ENCODE data around the gene ZNF493. TPM values are rescaled to one million over a fixed set of nuclear protein-coding genes. Genes with fewer than 3 reads are reported as not detected.

ZNF493 gene
- total RNA-seq, 1 donor from 2014 or later, result 17.3 TPM

DNA sequence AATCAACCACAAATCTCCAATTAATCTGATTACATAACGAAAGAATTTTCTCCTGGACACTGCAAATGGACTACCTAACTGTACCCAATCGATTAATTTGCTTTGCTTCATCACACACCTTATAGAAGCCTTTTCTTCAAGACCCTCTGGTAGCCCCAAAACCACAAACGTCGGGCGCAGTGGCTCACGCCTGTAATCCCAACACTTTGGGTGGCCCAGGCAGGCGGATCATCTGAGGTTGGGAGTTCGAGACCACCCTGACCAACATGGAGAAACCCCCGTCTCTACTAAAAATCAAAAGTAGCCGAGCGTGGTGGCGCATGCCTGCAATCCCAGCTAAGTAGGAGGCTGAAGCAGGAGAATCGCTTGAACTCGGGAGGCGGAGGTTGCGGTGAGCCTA is 65.6 kb downstream of the ZNF493 start:
- intact Hi-C loops (cut with micrococcal nuclease), result no loop called here

DNA sequence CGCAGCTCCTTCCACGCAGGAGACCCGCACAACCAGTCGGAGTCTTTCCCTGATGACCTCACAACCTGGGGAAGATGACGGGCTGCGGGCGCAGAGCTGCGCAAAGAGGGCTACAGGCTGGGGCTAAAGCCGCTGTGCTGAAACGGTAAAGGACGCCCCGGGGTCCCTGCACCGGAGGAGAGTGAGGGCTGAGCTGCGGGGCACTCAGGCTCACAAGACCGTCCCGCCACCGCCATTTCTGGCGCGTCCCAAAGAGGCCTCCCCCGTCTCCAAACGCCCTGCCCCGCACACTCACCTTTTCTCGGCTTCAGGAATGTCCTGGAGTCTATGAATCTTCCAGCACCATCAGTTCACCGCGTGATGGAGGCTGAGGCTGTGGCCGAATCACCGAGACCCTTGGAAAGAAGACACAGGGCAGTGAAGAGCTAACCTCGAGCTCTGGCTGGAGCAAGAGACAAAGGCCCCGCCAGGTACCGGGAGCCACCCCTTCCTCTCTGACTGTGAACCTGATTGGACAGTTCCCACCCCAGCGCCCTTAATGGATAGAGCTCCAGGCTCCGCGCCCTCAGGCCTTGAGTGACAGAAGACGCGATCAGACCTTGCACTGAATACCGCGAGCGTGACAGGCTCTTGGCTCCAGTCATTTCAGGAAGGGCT is 66.6 kb downstream of the ZNF493 start:
- intact Hi-C loops (cut with micrococcal nuclease), result no loop called here

DNA sequence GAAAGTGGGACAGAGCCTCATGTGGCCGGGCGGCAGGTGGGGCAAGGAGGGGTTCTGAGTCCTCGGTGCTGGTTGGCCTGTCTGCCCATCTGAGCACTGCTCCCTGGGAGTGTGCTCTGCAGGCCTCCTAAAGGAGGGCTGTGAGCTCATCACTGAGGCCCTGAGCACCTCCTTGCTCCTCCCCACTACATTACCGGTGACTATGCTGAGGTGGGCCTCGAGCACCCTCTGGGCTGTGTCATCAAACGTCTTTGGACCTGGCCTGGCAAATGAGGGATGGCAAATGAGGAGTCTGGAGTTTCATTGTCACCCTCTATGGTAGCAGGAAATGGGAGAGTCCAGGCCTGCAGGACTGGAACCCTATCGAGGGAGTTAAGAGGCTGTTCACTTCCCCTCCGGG is 69.7 kb downstream of the ZNF493 start:
- intact Hi-C loops (cut with micrococcal nuclease), result no loop called here

DNA sequence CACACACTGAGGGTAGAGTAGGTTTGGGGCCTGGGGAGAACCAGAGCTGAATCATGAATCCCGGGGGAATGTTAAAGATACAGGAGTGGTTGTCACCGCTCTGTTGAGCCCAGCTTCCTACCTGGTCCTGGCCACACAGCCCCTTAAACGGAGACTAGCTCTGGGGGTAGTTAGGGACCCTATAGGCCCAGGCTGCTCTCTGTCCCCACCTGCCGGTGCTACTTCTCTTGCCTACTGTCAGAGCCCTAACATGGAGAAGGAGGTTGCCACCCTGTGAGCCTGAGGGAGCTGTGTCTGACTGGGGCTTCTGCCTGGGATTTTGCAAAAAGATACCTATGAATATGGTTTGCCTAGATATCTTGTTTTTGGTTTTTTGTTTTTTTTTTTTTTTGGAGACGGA is 71.9 kb downstream of the ZNF493 start:
- intact Hi-C loops (cut with micrococcal nuclease), result no loop called here

DNA sequence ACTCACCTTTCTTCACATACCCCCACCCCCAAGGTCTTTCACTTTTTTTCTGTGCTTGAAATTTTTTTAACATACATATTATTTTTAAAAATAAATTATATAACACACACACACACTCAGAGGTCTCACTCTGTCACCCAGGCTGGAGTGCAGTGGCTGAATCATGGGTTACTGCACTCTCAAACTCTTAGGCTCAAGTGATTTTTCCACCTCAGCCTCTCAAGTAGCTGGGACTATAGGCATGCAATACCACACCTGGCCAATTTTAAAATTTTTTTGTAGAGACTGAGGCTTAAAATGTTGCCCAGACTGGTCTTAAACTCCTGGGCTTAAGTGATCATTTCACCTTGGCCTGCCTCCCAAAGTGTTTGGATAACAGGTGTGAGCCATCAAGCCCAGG is 75.6 kb downstream of the ZNF493 start:
- intact Hi-C loops (cut with micrococcal nuclease), result no loop called here

DNA sequence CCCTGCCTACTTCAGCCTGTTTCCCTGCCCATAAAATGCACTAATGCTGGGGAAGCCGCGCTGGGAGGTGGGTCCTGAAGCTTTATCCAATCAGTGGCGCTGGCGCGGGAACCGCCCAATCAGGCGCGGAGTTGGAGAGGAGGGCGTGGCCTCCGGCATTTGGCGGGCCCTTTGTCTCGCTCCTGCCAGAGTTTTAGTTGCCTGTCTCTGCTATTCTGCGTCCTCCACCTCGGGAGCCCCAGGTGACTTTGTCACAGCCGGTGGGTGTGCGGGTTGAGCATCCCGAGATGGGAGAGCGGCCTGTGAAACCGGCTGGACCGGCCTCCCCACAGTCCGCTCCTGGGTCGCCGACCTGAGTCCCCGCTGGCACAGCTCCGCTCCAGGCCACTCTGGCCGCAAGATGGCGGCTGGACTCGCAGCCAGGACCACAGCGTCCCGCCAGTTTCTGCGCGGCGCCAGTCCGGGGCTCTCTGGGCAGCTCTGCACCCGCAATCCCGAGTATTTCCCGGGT is 77.8 kb downstream of the ZNF493 start:
- intact Hi-C loops (cut with micrococcal nuclease), result no loop called here

Other genes starting within 250 kb of the ZNF493 start
- 15.3 and 16.7 TPM in 2 replicates for gene ZNF708, start 67.7 kb upstream of the ZNF493 start, total RNA-seq
- gene ZNF738, start 38.1 kb upstream of the ZNF493 start, total RNA-seq, result 13.2 and 13.3 TPM in 2 replicates
- gene ZNF429, start 108.5 kb downstream of the ZNF493 start, total RNA-seq, result 5.5 and 6.5 TPM in 2 replicates